ENCODE measurements around the gene NCMAP.

NCMAP gene

GRCh38 chr1:24535021-24535424 is 20.9 kb upstream of the NCMAP start:
- TF ChIP-seq CTCF (IDR thresholded peaks at IDR 0.05) (no peak), ZFX (IDR thresholded peaks at IDR 0.05; ENCODE audit: borderline replicate concordance) (no peak)
- no peak overlapping the region for H3K27ac ChIP-seq

GRCh38 chr1:24535778-24536177 is 20.1 kb upstream of the NCMAP start:
- no peak overlapping the region for H3K27ac ChIP-seq
- TF ChIP-seq ZFX (IDR thresholded peaks at IDR 0.05; ENCODE audit: borderline replicate concordance) (no peak), CTCF (IDR thresholded peaks at IDR 0.05) (no peak)

- H3K27ac ChIP-seq: no peak overlapping the region
- TF ChIP-seq ZFX (IDR thresholded peaks at IDR 0.05; ENCODE audit: borderline replicate concordance): no peak
- TF ChIP-seq CTCF (IDR thresholded peaks at IDR 0.05): no peak
These were observed 19.5 kb upstream of the NCMAP start for GRCh38 chr1:24536391-24536840.

- TF ChIP-seq CTCF (IDR thresholded peaks at IDR 0.05) (no peak), ZFX (IDR thresholded peaks at IDR 0.05; ENCODE audit: borderline replicate concordance) (no peak)
- no peak overlapping the region for H3K27ac ChIP-seq
These were observed 15.6 kb upstream of the NCMAP start for GRCh38 chr1:24540051-24540905.

GRCh38 chr1:24540906-24541710 is 14.8 kb upstream of the NCMAP start:
- TF ChIP-seq ZFX (IDR thresholded peaks at IDR 0.05; ENCODE audit: borderline replicate concordance): no peak
- no peak for TF ChIP-seq CTCF (IDR thresholded peaks at IDR 0.05)
- H3K27ac ChIP-seq: no peak overlapping the region; the same call in 1 of the 2 replicates

GRCh38 chr1:24541711-24542346 is 14.1 kb upstream of the NCMAP start:
- TF ChIP-seq ZFX (IDR thresholded peaks at IDR 0.05; ENCODE audit: borderline replicate concordance) (no peak), CTCF (IDR thresholded peaks at IDR 0.05) (peak; percentile 83)
- H3K27ac ChIP-seq: no peak overlapping the region
